NCI-H1694 treated with DMSO at 0.1 percent for 48 hours (cell line): ENCODE measurements around the gene MEP1A.
"Not testable (repeated sequence)": the region's sequence is repeated elsewhere in the genome, so short reads cannot be mapped to it uniquely, and the experiment has no call there.

Source experiments
- DNase-seq: peaks from one replicate; lab custom pipeline; 2025; lab: John Stamatoyannopoulos, UW

Gene MEP1A

GRCh38 chr6:46793138-46793537 lies at the start of gene MEP1A:
MEP1A (plus strand) TSS chr6:46793389; CDS start chr6:46793399, 10 bp downstream.
- no peak for DNase-seq

GRCh38 chr6:46743425-46744158 lies 49.6 kb upstream of the MEP1A start:
- DNase-seq = no peak

- DNase-seq = not testable (repeated sequence)
Measured at GRCh38 chr6:46744159-46744725, 48.9 kb upstream of the MEP1A start.

GRCh38 chr6:46745973-46746372 lies 47.2 kb upstream of the MEP1A start:
- no peak for DNase-seq

GRCh38 chr6:46746696-46747095 lies 46.5 kb upstream of the MEP1A start, which contains the start of gene ANKRD66:
ANKRD66 (plus strand) TSS chr6:46746933; CDS start chr6:46751949, 5,016 bp downstream.
- no peak for DNase-seq

- no peak for DNase-seq
Measured at GRCh38 chr6:46748940-46749503, 44.2 kb upstream of the MEP1A start.

- no peak for DNase-seq
Measured at GRCh38 chr6:46749731-46750130, 43.5 kb upstream of the MEP1A start.

- no peak for DNase-seq
Measured at GRCh38 chr6:46751658-46752057, 41.5 kb upstream of the MEP1A start.

- no peak for DNase-seq
Measured at GRCh38 chr6:46755865-46756264, 37.3 kb upstream of the MEP1A start.

GRCh38 chr6:46756469-46757213 lies 36.5 kb upstream of the MEP1A start:
- no peak for DNase-seq

- no peak for DNase-seq
Measured at GRCh38 chr6:46757214-46757596, 36.0 kb upstream of the MEP1A start.

GRCh38 chr6:46758960-46759753 lies 34.0 kb upstream of the MEP1A start:
- DNase-seq = no peak

- no peak for DNase-seq
Measured at GRCh38 chr6:46760925-46761324, 32.3 kb upstream of the MEP1A start.

- DNase-seq = no peak
Measured at GRCh38 chr6:46763466-46763865, 29.7 kb upstream of the MEP1A start.

- not testable (repeated sequence) for DNase-seq
Measured at GRCh38 chr6:46764280-46764679, 28.9 kb upstream of the MEP1A start.

- no peak for DNase-seq
Measured at GRCh38 chr6:46764961-46765360, 28.2 kb upstream of the MEP1A start.

- no peak for DNase-seq
Measured at GRCh38 chr6:46772016-46772415, 21.2 kb upstream of the MEP1A start.

- peak; percentile 5 for DNase-seq
Measured at GRCh38 chr6:46772762-46773161, 20.4 kb upstream of the MEP1A start.

- DNase-seq = no peak
Measured at GRCh38 chr6:46773201-46773855, 19.9 kb upstream of the MEP1A start.

GRCh38 chr6:46774736-46775135 lies 18.5 kb upstream of the MEP1A start:
- not testable (repeated sequence) for DNase-seq

- DNase-seq = no peak
Measured at GRCh38 chr6:46776070-46776712, 17.0 kb upstream of the MEP1A start.
